Loucy (cell line): Measurements from ENCODE around the gene CASP9.

ENCODE experiments used
- EZH2phosphoT487 ChIP-seq: fragments of 200-600 bp; IDR thresholded peaks from 2 replicates; pipeline ENCODE4 v1.6.1; 2018; ENCODE audit warnings: antibody characterized with exemption, mild to moderate bottlenecking, moderate library complexity, borderline replicate concordance
- TF ChIP-seq, protein P1 (sequence below): fragments of 200-600 bp; sonication (generic); conservative IDR thresholded peaks from 2 replicates; pipeline ENCODE4 v1.5.1; 2014; ENCODE audit warnings: mild to moderate bottlenecking, antibody characterized with exemption, low read length

DNA sequence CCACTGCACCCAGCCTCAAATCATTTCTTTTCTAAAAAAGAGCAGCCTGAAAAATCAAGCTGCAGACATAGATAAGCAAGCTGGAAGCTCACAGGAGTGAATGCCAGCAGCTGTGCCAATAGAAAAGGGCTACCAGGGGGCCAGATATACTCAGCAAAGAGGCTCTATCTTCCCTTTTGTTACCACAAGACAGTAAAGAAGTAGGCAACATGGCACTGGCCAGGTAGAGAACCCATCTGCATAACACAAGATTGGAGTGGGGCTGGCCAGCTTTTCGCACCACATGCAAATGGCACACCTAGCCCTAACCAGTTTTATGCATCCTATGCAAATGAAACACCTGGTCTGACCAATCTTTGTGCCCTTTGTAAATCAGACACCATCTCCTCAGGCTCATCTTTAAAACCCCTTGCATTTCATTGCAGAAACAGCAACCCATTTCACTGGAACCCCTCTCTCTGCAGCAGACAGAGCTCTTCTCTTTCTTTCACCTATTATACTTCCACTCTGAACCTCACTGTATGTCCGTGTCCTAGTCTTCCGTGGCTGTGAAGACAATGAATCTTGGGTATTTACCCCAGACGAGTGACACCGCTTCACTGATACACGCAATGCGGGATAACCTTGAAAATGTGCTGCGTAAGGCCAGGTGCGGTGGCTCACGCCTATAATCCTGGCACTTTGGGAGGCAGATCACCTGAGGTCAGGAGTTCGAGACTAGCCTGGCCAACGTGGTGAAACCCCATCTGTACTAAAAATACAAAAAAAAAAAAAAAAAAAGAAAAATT, 15.1 kb downstream of the CASP9 start:
- TF ChIP-seq, protein P1, sequence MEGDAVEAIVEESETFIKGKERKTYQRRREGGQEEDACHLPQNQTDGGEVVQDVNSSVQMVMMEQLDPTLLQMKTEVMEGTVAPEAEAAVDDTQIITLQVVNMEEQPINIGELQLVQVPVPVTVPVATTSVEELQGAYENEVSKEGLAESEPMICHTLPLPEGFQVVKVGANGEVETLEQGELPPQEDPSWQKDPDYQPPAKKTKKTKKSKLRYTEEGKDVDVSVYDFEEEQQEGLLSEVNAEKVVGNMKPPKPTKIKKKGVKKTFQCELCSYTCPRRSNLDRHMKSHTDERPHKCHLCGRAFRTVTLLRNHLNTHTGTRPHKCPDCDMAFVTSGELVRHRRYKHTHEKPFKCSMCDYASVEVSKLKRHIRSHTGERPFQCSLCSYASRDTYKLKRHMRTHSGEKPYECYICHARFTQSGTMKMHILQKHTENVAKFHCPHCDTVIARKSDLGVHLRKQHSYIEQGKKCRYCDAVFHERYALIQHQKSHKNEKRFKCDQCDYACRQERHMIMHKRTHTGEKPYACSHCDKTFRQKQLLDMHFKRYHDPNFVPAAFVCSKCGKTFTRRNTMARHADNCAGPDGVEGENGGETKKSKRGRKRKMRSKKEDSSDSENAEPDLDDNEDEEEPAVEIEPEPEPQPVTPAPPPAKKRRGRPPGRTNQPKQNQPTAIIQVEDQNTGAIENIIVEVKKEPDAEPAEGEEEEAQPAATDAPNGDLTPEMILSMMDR, result no peak
- no peak for TF ChIP-seq EZH2phosphoT487
